ENCODE data around the gene CHAD. TPM values are rescaled to one million over a fixed set of nuclear protein-coding genes. Genes with fewer than 3 reads are reported as not detected.

Gene CHAD
- polyA plus RNA-seq, 1 of the 3 experiments (the other 2 are of a cell fraction), result not detected

- no peak for TF ChIP-seq REST (IDR thresholded peaks at IDR 0.05; ENCODE audit: low read depth, low read length)
- no peak for TF ChIP-seq TEAD4 (IDR thresholded peaks at IDR 0.05; ENCODE audit: borderline replicate concordance, insufficient read depth)
- no peak for TF ChIP-seq JUND (IDR thresholded peaks at IDR 0.05)
- no peak for TF ChIP-seq USF2 (IDR thresholded peaks at IDR 0.05; ENCODE audit: borderline replicate concordance, low read depth, low read length)
- TF ChIP-seq, protein P1, sequence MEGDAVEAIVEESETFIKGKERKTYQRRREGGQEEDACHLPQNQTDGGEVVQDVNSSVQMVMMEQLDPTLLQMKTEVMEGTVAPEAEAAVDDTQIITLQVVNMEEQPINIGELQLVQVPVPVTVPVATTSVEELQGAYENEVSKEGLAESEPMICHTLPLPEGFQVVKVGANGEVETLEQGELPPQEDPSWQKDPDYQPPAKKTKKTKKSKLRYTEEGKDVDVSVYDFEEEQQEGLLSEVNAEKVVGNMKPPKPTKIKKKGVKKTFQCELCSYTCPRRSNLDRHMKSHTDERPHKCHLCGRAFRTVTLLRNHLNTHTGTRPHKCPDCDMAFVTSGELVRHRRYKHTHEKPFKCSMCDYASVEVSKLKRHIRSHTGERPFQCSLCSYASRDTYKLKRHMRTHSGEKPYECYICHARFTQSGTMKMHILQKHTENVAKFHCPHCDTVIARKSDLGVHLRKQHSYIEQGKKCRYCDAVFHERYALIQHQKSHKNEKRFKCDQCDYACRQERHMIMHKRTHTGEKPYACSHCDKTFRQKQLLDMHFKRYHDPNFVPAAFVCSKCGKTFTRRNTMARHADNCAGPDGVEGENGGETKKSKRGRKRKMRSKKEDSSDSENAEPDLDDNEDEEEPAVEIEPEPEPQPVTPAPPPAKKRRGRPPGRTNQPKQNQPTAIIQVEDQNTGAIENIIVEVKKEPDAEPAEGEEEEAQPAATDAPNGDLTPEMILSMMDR (IDR thresholded peaks at IDR 0.05), result no peak
- H3K27me3 ChIP-seq (ENCODE audit: insufficient read depth), result no peaks in the 10 kb centered on the region
- H3K9ac ChIP-seq, result no peak overlapping the region
- WGBS (ENCODE audit: low lambda C conversion rate), result 81% methylated on average over 9 of the region's 9 CpGs
- H3K79me2 ChIP-seq (ENCODE audit: insufficient read depth), result no peaks in the 10 kb centered on the region
- ChIA-PET POLR2A (no interaction called here), CTCF (interaction anchor here (4.1 kb wide), 1 partner anchor 11 kb away, joined by 18 read pairs; no protein-coding TSS in a partner anchor)
- H3K9me3 ChIP-seq, result no peaks in the 10 kb centered on the region
- no peak for DNase-seq
- H3K36me3 ChIP-seq (replicated peaks in 1 of 2; ENCODE audit: control insufficient read depth in 1 of 2, insufficient read depth in 2 of 2, low read length in 1 of 2), result peaks cover 0 to 2% of the 10 kb centered on the region in 2 experiments
- H3F3A ChIP-seq (replicated peaks; ENCODE audit: insufficient read depth), result no peaks in the 10 kb centered on the region
- no peaks in the 10 kb centered on the region for H3K9me2 ChIP-seq
- no peaks in the 10 kb centered on the region for H3K4me1 ChIP-seq (ENCODE audit: control insufficient read depth in 1 of 2, insufficient read depth in 2 of 2, low read depth in 1 of 2, low read length in 1 of 2)
- no peak overlapping the region for H2AFZ ChIP-seq (ENCODE audit: low read depth)
- no peak overlapping the region for H3K27ac ChIP-seq (ENCODE audit: low read depth in 2 of 2, low read length in 1 of 2)
- no peaks in the 10 kb centered on the region; the same call in 1 of the 2 replicates for H4K20me1 ChIP-seq (ENCODE audit: insufficient read depth)
- no peak overlapping the region for H3K4me2 ChIP-seq
- no peak overlapping the region for H3K4me3 ChIP-seq (ENCODE audit: low read depth in 2 of 2, low read length in 1 of 2)
Measured at GRCh38 chr17:50462446-50462845, 6.2 kb downstream of the CHAD start.

GRCh38 chr17:50461550-50462132 is 7.0 kb downstream of the CHAD start:
- H3F3A ChIP-seq (replicated peaks; ENCODE audit: insufficient read depth), result no peaks in the 10 kb centered on the region
- no peak overlapping the region for H3K27ac ChIP-seq (ENCODE audit: low read depth in 2 of 2, low read length in 1 of 2)
- no peak overlapping the region for H3K4me3 ChIP-seq (ENCODE audit: low read depth in 2 of 2, low read length in 1 of 2)
- H3K79me2 ChIP-seq (ENCODE audit: insufficient read depth), result no peaks in the 10 kb centered on the region
- H3K9ac ChIP-seq, result no peak overlapping the region
- TF ChIP-seq PBX3 (IDR thresholded peaks at IDR 0.05) (no peak), TCF12 (IDR thresholded peaks at IDR 0.05) (no peak), TAF1 (IDR thresholded peaks at IDR 0.05; ENCODE audit: borderline replicate concordance, low read depth, low read length) (no peak)
- 90% methylated on average over 14 of the region's 14 CpGs for WGBS (ENCODE audit: low lambda C conversion rate)
- POLR2A ChIA-PET, result no interaction called here
- H3K4me2 ChIP-seq, result no peak overlapping the region
- no peaks in the 10 kb centered on the region; the same call in 1 of the 2 replicates for H4K20me1 ChIP-seq (ENCODE audit: insufficient read depth)
- H3K9me3 ChIP-seq, result no peaks in the 10 kb centered on the region
- H3K4me1 ChIP-seq (ENCODE audit: control insufficient read depth in 1 of 2, insufficient read depth in 2 of 2, low read depth in 1 of 2, low read length in 1 of 2), result no peaks in the 10 kb centered on the region
- H3K27me3 ChIP-seq (ENCODE audit: insufficient read depth), result no peaks in the 10 kb centered on the region
- peaks cover 0 to 2% of the 10 kb centered on the region in 2 experiments for H3K36me3 ChIP-seq (replicated peaks in 1 of 2; ENCODE audit: control insufficient read depth in 1 of 2, insufficient read depth in 2 of 2, low read length in 1 of 2)
- CTCF ChIA-PET, result interaction anchor here (4.1 kb wide), 1 partner anchor 12 kb away, joined by 18 read pairs; no protein-coding TSS in a partner anchor
- no peak for DNase-seq
- no peak overlapping the region for H2AFZ ChIP-seq (ENCODE audit: low read depth)
- H3K9me2 ChIP-seq, result no peaks in the 10 kb centered on the region
